Upper lobe of left lung (tissue), 6 donors: ENCODE data around the gene SMIM23. TPM values are rescaled to one million over a fixed set of nuclear protein-coding genes. Genes with fewer than 3 reads are reported as not detected.

Experiments
- ATAC-seq, 2 donors: fragments of 200-7000 bp; cut with Tn5 transposase; one replicate each; pipeline ENCODE4 v1.9.1; 2022; ENCODE audit warnings: mild to moderate bottlenecking in 2 of 2, moderate library complexity in 2 of 2; ENCODE audit not compliant: low FRiP score in 2 of 2
- DNase-seq, 2 donors: peaks; one replicate each; pipeline ENCODE4 v3.0.0-alpha.2; 2019 to 2020
- H3K27ac ChIP-seq, 4 donors: fragments of 200-600 bp; sonication (generic); one replicate each; pipeline ENCODE4 v1.5.1; 2016 to 2019
- H3K27me3 ChIP-seq, 4 donors: fragments of 200-600 bp; sonication (generic); one replicate each; pipeline ENCODE4 v1.5.1; 2017 to 2019
- H3K36me3 ChIP-seq, 4 donors: fragments of 200-600 bp; sonication (generic); one replicate each; pipeline ENCODE4 v1.5.1; 2016 to 2019
- H3K4me1 ChIP-seq, 4 donors: fragments of 200-600 bp; sonication (generic); one replicate each; pipeline ENCODE4 v1.5.1; 2018 to 2019
- H3K4me3 ChIP-seq, 4 donors: fragments of 200-600 bp; sonication (generic); one replicate each; pipeline ENCODE4 v1.5.1; 2017 to 2019; ENCODE audit warnings: mild to moderate bottlenecking in 2 of 4, moderate library complexity in 1 of 4
- H3K9me3 ChIP-seq, 4 donors: fragments of 200-600 bp; sonication (generic); one replicate each; pipeline ENCODE4 v1.5.1; 2018 to 2019
- CTCF ChIP-seq, 6 experiments: fragments of 450-650 bp in 4 of 6; fragments of 200-600 bp in 2 of 6; sonication (generic) in 2 of 6; IDR thresholded peaks; one replicate each; pipeline ENCODE4 v1.5.1; 2016 to 2019; ENCODE audit warnings: antibody characterized with exemption in 6 of 6
- EP300 ChIP-seq, 4 donors: sonication (generic); formaldehyde crosslinking; IDR thresholded peaks; one replicate each; pipeline ENCODE4 v1.5.1; 2017; ENCODE audit warnings: antibody characterized with exemption in 4 of 4, control low read depth in 2 of 4
- POLR2A ChIP-seq, 4 donors: fragments of 450-650 bp; IDR thresholded peaks; one replicate each; pipeline ENCODE4 v1.5.1; 2016 to 2017; ENCODE audit warnings: antibody characterized with exemption in 4 of 4, mild to moderate bottlenecking in 2 of 4
- POLR2AphosphoS5 ChIP-seq, 2 donors: sonication (generic); formaldehyde crosslinking; IDR thresholded peaks; one replicate each; pipeline ENCODE4 v1.5.1; 2017; ENCODE audit warnings: antibody characterized with exemption in 2 of 2
- WGBS, 2 donors: methylation state at CpG; one replicate each; pipeline ENCODE4 v1.1.5; 2017 to 2018; 5-methylcytosine and 5-hydroxymethylcytosine counted together
- total RNA-seq, 6 donors: library from RNA; depleted of rRNA in 4 of 6; stranded (reverse); fragments of >200 nt in 4 of 6; gene quantifications; one replicate each; pipeline versions ENCODE4 v1.1.0 to v1.2.1, GENCODE V29; 2016 to 2021
- donor health status: DM: no; HTN: no; CAD: no; lungs with moderate emphysema.
- donor health status: DM: no; HTN: yes; CAD: no; lungs with severe emphysema.

SMIM23 gene
- total RNA-seq, 6 donors from 2014 or later = not detected

DNA sequence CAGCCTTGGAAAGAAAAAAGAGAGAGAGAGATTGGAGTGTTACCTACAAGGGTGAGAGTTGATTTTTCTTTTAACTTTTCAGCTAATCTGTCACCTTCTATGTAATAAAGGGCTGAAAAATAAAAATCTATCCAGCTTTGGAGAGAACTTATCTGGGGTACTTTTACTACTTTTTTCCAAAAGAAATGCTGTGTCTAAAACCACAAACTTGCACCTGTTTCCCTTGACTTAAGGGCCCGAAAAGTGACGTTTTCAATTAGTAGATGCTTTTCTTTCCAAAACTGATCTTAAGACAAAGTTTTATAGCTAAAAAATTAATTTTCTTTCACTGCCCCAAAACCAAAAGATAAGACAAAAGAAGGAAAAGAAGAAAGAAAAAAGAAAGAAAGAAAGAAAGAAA is 48.8 kb downstream of the SMIM23 start:
- H3K27ac ChIP-seq = no peak overlapping the region
- H3K9me3 ChIP-seq = no peaks in the 10 kb centered on the region
- ATAC-seq = no peak
- TF ChIP-seq POLR2A (IDR thresholded peaks at IDR 0.05) (no peak), POLR2AphosphoS5 (IDR thresholded peaks at IDR 0.05) (no peak), CTCF (IDR thresholded peaks at IDR 0.05) (no peak), EP300 (IDR thresholded peaks at IDR 0.05) (no peak)
- H3K4me1 ChIP-seq = no peaks in the 10 kb centered on the region
- no peak for DNase-seq
- 85 to 90% methylated on average over 2 of the region's 2 CpGs for WGBS, 2 donors
- no peaks in the 10 kb centered on the region for H3K27me3 ChIP-seq
- no peak overlapping the region for H3K4me3 ChIP-seq
- no peaks in the 10 kb centered on the region for H3K36me3 ChIP-seq

DNA sequence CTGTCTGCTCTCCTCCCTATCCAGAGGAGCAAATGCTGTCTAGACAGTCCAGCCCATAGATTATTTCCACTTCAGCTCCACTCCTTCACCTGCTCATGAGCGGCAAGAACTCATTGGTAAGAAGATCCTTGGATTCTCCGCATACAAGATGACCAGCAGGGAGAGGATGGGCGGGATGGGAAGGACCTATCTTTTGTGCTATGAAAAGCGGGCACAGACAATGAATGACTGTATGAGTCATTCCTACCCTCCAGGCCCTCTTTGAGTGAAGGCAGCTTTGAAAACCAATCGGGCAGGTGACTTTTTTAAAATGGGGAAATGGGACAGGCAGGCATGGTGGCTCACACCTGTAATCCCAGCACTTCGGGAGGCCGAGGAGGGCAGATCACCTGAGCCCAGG is 49.4 kb downstream of the SMIM23 start:
- Histone ChIP-seq H3K27me3 (no peaks in the 10 kb centered on the region), H3K36me3 (no peaks in the 10 kb centered on the region), H3K27ac (no peak overlapping the region), H3K9me3 (no peaks in the 10 kb centered on the region), H3K4me3 (no peak overlapping the region), H3K4me1 (no peaks in the 10 kb centered on the region)
- ATAC-seq (no peak), DNase-seq (no peak)
- WGBS, 2 donors = 77 to 80% methylated on average over 7 of the region's 7 CpGs
- TF ChIP-seq CTCF (IDR thresholded peaks at IDR 0.05) = no peak
- no peak for TF ChIP-seq POLR2AphosphoS5 (IDR thresholded peaks at IDR 0.05)
- no peak for TF ChIP-seq POLR2A (IDR thresholded peaks at IDR 0.05)
- no peak for TF ChIP-seq EP300 (IDR thresholded peaks at IDR 0.05)

- no peak for DNase-seq
- Histone ChIP-seq H3K36me3 (no peaks in the 10 kb centered on the region), H3K27ac (no peak overlapping the region), H3K9me3 (no peaks in the 10 kb centered on the region), H3K4me1 (peaks cover 0 to 5% (median 0%) of the 10 kb centered on the region in 4 donors), H3K27me3 (no peaks in the 10 kb centered on the region), H3K4me3 (no peak overlapping the region)
- no peak for ATAC-seq
- no peak for TF ChIP-seq POLR2AphosphoS5 (IDR thresholded peaks at IDR 0.05)
- no peak for TF ChIP-seq EP300 (IDR thresholded peaks at IDR 0.05)
- TF ChIP-seq POLR2A (IDR thresholded peaks at IDR 0.05) = no peak
- TF ChIP-seq CTCF (IDR thresholded peaks at IDR 0.05) = no peak
Measured at GRCh38 chr5:171837522-171837921, 51.9 kb downstream of the SMIM23 start.

- Histone ChIP-seq H3K36me3 (no peaks in the 10 kb centered on the region), H3K4me1 (peaks cover 0 to 5% (median 0%) of the 10 kb centered on the region in 4 donors), H3K27me3 (no peaks in the 10 kb centered on the region), H3K27ac (no peak overlapping the region), H3K9me3 (no peaks in the 10 kb centered on the region), H3K4me3 (no peak overlapping the region)
- 74 to 76% methylated on average over 12 of the region's 12 CpGs for WGBS, 2 donors
- no peak for DNase-seq
- TF ChIP-seq POLR2AphosphoS5 (IDR thresholded peaks at IDR 0.05) (no peak), POLR2A (IDR thresholded peaks at IDR 0.05) (no peak), EP300 (IDR thresholded peaks at IDR 0.05) (no peak), CTCF (IDR thresholded peaks at IDR 0.05) (no peak)
- no peak for ATAC-seq
Measured at GRCh38 chr5:171838066-171838465, 52.4 kb downstream of the SMIM23 start.

GRCh38 chr5:171839112-171839511 is 53.5 kb downstream of the SMIM23 start:
- ATAC-seq = no peak
- no peak overlapping the region for H3K4me3 ChIP-seq
- 56 to 68% methylated on average over 2 of the region's 2 CpGs for WGBS, 2 donors
- no peak for DNase-seq
- TF ChIP-seq POLR2A (IDR thresholded peaks at IDR 0.05) = no peak
- TF ChIP-seq EP300 (IDR thresholded peaks at IDR 0.05) = no peak
- TF ChIP-seq POLR2AphosphoS5 (IDR thresholded peaks at IDR 0.05) = no peak
- no peak for TF ChIP-seq CTCF (IDR thresholded peaks at IDR 0.05)
- no peak overlapping the region for H3K27ac ChIP-seq
- H3K36me3 ChIP-seq = no peaks in the 10 kb centered on the region
- H3K27me3 ChIP-seq = no peaks in the 10 kb centered on the region
- no peaks in the 10 kb centered on the region for H3K9me3 ChIP-seq
- peaks cover 0 to 5% (median 0%) of the 10 kb centered on the region in 4 donors for H3K4me1 ChIP-seq
